K562 (cell line): ENCODE measurements around the gene NELL1. TPM values are rescaled to one million over a fixed set of nuclear protein-coding genes. Genes with fewer than 3 reads are reported as not detected.

Experiments
- ATAC-seq: fragments of 200-7000 bp; cut with Tn5 transposase; 3 replicates; pipeline ENCODE4 v1.9.1; 2020; ENCODE audit warnings: moderate library complexity
- BruUV-seq: library from RNA; stranded (reverse); fragments of 400-500 nt; replicated peaks from 2 replicates; lab custom pipeline; 2021; lab: Mats Ljungman, UMichigan
- CTCF ChIA-PET: fragments of 300-600 bp; formaldehyde crosslinking; extraction: SDS; loops from one replicate; lab custom pipeline; 2021; ENCODE audit warnings: low intra/inter-chr PET ratio; lab: Yijun Ruan, JAX
- POLR2A ChIA-PET: fragments of 300-600, 350-650 bp; sonication (Branson Sonifier 250); formaldehyde crosslinking; extraction: SDS; loops from one replicate; lab custom pipeline; 2021; ENCODE audit warnings: antibody characterized with exemption, inconsistent platforms; lab: Yijun Ruan, JAX
- DNase-seq, 4 experiments: peaks; one replicate each; pipeline versions ENCODE4 v3.0.0 to v3.0.0-alpha.2; 2011 to 2018; ENCODE audit warnings: low spot score in 3 of 4, mixed read lengths in 3 of 4; ENCODE audit errors: extremely low read depth in 1 of 4
- FAIRE-seq: peaks from 2 replicates; lab custom pipeline; 2011; peaks lifted over from hg19 to GRCh38; lab: Jason Lieb, UNC
- H2AFZ ChIP-seq: 2 replicates; pipeline ENCODE4 v1.6.0; 2011; ENCODE audit warnings: low read depth, low read length, control low read depth, inconsistent platforms
- H3K27ac ChIP-seq: fragments of 200-600 bp; 3 replicates; pipeline ENCODE4 v1.8.0; 2011; ENCODE audit warnings: low read depth, mild to moderate bottlenecking, control low read depth, inconsistent platforms, low read length, moderate library complexity, mixed read lengths; ENCODE audit errors: extremely low read depth
- H3K27me3 ChIP-seq, 2 experiments: fragments of 300-600 bp in 1 of 2; 2 replicates in 1 of 2; 3 replicates in 1 of 2; pipeline versions ENCODE4 v1.6.0 to v1.8.0; 2011; ENCODE audit warnings: inconsistent platforms in 2 of 2, low read length in 2 of 2, mild to moderate bottlenecking in 1 of 2, mixed read lengths in 1 of 2, moderate library complexity in 1 of 2; ENCODE audit not compliant: control insufficient read depth in 2 of 2, insufficient read depth in 2 of 2
- H3K36me3 ChIP-seq: fragments of 300-600 bp; 3 replicates; pipeline ENCODE4 v1.8.0; 2011; ENCODE audit warnings: mild to moderate bottlenecking, low read length, inconsistent platforms; ENCODE audit not compliant: control insufficient read depth, insufficient read depth
- H3K4me1 ChIP-seq, 2 experiments: fragments of 200-600 bp in 1 of 2; replicated peaks in 1 of 2; 2 replicates in 1 of 2; 3 replicates in 1 of 2; pipeline versions ENCODE4 v1.5.1 to v1.8.0; 2011; ENCODE audit warnings: inconsistent platforms in 2 of 2, low read length in 2 of 2, mild to moderate bottlenecking in 1 of 2, mixed read lengths in 1 of 2, moderate library complexity in 1 of 2; ENCODE audit not compliant: control insufficient read depth in 2 of 2, insufficient read depth in 2 of 2
- H3K4me2 ChIP-seq: 2 replicates; pipeline ENCODE4 v1.6.1; 2011; ENCODE audit warnings: low read length, control low read depth, inconsistent platforms, mixed read lengths; ENCODE audit not compliant: insufficient read depth
- H3K4me3 ChIP-seq: fragments of 200-600 bp; sonication (generic), shearing (Covaris generic); 2 replicates; pipeline ENCODE4 v1.5.1; 2016; ENCODE audit warnings: control low read depth, inconsistent platforms
- H3K79me2 ChIP-seq: fragments of 200-600 bp; 3 replicates; pipeline ENCODE4 v1.8.0; 2011; ENCODE audit warnings: low read length, inconsistent platforms; ENCODE audit not compliant: control insufficient read depth, insufficient read depth
- H3K9ac ChIP-seq, 2 experiments: 2 replicates each; pipeline versions ENCODE4 v1.6.0 to v1.6.1; 2011; ENCODE audit warnings: low read depth in 2 of 2, low read length in 2 of 2, control low read depth in 1 of 2, inconsistent platforms in 1 of 2, mild to moderate bottlenecking in 1 of 2, mixed read lengths in 1 of 2; ENCODE audit not compliant: insufficient read depth in 1 of 2
- H3K9me1 ChIP-seq: one replicate; pipeline ENCODE4 v1.6.0; 2011; ENCODE audit warnings: inconsistent platforms, mild to moderate bottlenecking, low read length, moderate library complexity; ENCODE audit not compliant: control insufficient read depth, insufficient read depth
- H3K9me3 ChIP-seq: replicated peaks from 2 replicates; pipeline ENCODE4 v1.5.1; 2011; ENCODE audit warnings: low read depth, low read length, inconsistent platforms; ENCODE audit not compliant: control insufficient read depth, insufficient read depth
- H4K20me1 ChIP-seq: replicated peaks from 2 replicates; pipeline ENCODE4 v1.6.1; 2011; ENCODE audit warnings: low read length, inconsistent platforms, mixed read lengths; ENCODE audit not compliant: control insufficient read depth, insufficient read depth
- DNMT1 ChIP-seq: fragments of 450-650 bp; IDR thresholded peaks from 2 replicates; pipeline ENCODE4 v1.6.1; 2016; ENCODE audit warnings: antibody characterized with exemption, mild to moderate bottlenecking
- FOXJ2 ChIP-seq: fragments of 200-800 bp; sonication (Bioruptor generic); IDR thresholded peaks from 2 replicates; pipeline ENCODE4 v1.6.1; 2016; ENCODE audit warnings: missing genetic modification characterization, missing compliant biosample characterization
- FOXO4 ChIP-seq: fragments of 450-650 bp; formaldehyde crosslinking; IDR thresholded peaks from 2 replicates; pipeline ENCODE4 v1.4.0; 2020; ENCODE audit warnings: mild to moderate bottlenecking, moderate library complexity
- GATAD2B ChIP-seq: fragments of 450-650 bp; IDR thresholded peaks from 2 replicates; pipeline ENCODE4 v1.6.1; 2017; ENCODE audit warnings: mild to moderate bottlenecking, borderline replicate concordance
- HEY1 ChIP-seq: fragments of 250-450 bp; sonication (Bioruptor Pico); IDR thresholded peaks from 2 replicates; pipeline ENCODE4 v1.5.0; 2020; ENCODE audit warnings: mild to moderate bottlenecking, moderate library complexity, borderline replicate concordance
- HMG20A ChIP-seq: fragments of 450-650 bp; formaldehyde crosslinking; conservative IDR thresholded peaks from 2 replicates; pipeline ENCODE4 v1.4.0; 2020; ENCODE audit warnings: mild to moderate bottlenecking, mixed read lengths
- HNRNPH1 ChIP-seq: fragments of 200-400 bp; formaldehyde crosslinking; optimal IDR thresholded peaks from 2 replicates; pipeline ENCODE3; 2017; ENCODE audit warnings: low read depth, mild to moderate bottlenecking, low read length, moderate library complexity
- HOMEZ ChIP-seq: fragments of 250-450 bp; sonication (Bioruptor Pico); IDR thresholded peaks from 2 replicates; pipeline ENCODE4 v1.4.0; 2020; ENCODE audit warnings: mild to moderate bottlenecking, moderate library complexity
- JUND ChIP-seq, 2 experiments: IDR thresholded peaks; 2 replicates in 1 of 2; 3 replicates in 1 of 2; pipeline ENCODE4 v1.6.1; 2011; ENCODE audit warnings: borderline replicate concordance in 2 of 2, low read depth in 2 of 2, low read length in 2 of 2, improper control_type of control experiment in 1 of 2, missing biosample characterization in 1 of 2, missing genetic modification characterization in 1 of 2, missing genetic modification reagents in 1 of 2
- SMARCA5 ChIP-seq: fragments of 450-650 bp; IDR thresholded peaks from 2 replicates; pipeline ENCODE4 v1.6.1; 2016
- TBL1XR1 ChIP-seq, 2 experiments: IDR thresholded peaks; 2 replicates each; pipeline ENCODE4 v1.6.1; 2012; ENCODE audit warnings: improper control_type of control experiment in 2 of 2, low read length in 2 of 2, mild to moderate bottlenecking in 1 of 2
- TRIM24 ChIP-seq, 2 experiments: fragments of 450-650 bp; IDR thresholded peaks; 2 replicates each; pipeline ENCODE4 v1.6.1; 2016
- ZC3H11A ChIP-seq: IDR thresholded peaks from 2 replicates; pipeline ENCODE4 v1.6.1; 2012; ENCODE audit warnings: low read depth, low read length, improper control_type of control experiment
- ZC3H8 ChIP-seq: fragments of 450-650 bp; IDR thresholded peaks from 2 replicates; pipeline ENCODE4 v1.6.1; 2017
- ZNF140 ChIP-seq: fragments of 250-450 bp; sonication (Bioruptor Pico); IDR thresholded peaks from 2 replicates; pipeline ENCODE4 v1.8.0; 2021; ENCODE audit warnings: moderate library complexity, mild to moderate bottlenecking, inconsistent platforms
- ZNF217 ChIP-seq: sonication (generic); formaldehyde crosslinking; IDR thresholded peaks from 2 replicates; pipeline ENCODE4 v1.8.0; 2022; ENCODE audit warnings: mild to moderate bottlenecking, missing genetic modification reagents
- ZNF282 ChIP-seq: sonication (generic); formaldehyde crosslinking; IDR thresholded peaks from 2 replicates; pipeline ENCODE4 v1.8.1; 2023; ENCODE audit warnings: missing genetic modification reagents
- whole genome bisulfite sequencing: fragments of 100-300 bp; shearing (Covaris generic); methylation state at CpG from one replicate; pipeline ENCODE4 v1.1.6; 2016; ENCODE audit warnings: low coverage, mixed read lengths; ENCODE audit not compliant: insufficient coverage; ENCODE audit errors: missing lambda C conversion rate; 5-methylcytosine and 5-hydroxymethylcytosine counted together
- in situ Hi-C: fragments of 300-500 bp; cut with MboI; formaldehyde crosslinking; loops from 4 replicates; pipeline ENCODE4 v1.15.0; 2018; ENCODE audit warnings: inconsistent platforms, mixed read lengths
- intact Hi-C: fragments of 100-400 bp; cut with micrococcal nuclease; formaldehyde crosslinking; loops from 2 replicates; pipeline ENCODE4 v1.14.2; 2022
- polyA plus RNA-seq, 8 experiments: library from polyadenylated mRNA; depleted of rRNA in 4 of 8; stranded (reverse) in 5 of 8; unstranded in 3 of 8; fragments of >200 nt; fragmentation: Nextera tagmentation in 2 of 8; fragmentation: Illumina TruSeq in 1 of 8; extraction: Ambion mirVana in 2 of 8; extraction: Trizol in 1 of 8; gene quantifications; 2 replicates each; pipeline versions ENCODE4 v1.2.1 to v1.2.3, GENCODE V29; 2011 to 2014; ENCODE audit warnings: inconsistent platforms in 1 of 8, missing spikeins in 1 of 8
- total RNA-seq, 7 experiments: library from RNA; depleted of rRNA in 6 of 7; stranded (reverse); fragments of >200 nt in 6 of 7; fragmentation: Illumina TruSeq in 2 of 7; extraction: Trizol in 2 of 7; gene quantifications; 2 replicates each; pipeline versions ENCODE4 v1.2.1 to v1.2.3, GENCODE V29; 2011 to 2021; ENCODE audit warnings: low replicate concordance in 1 of 7

NELL1 gene
- total and polyA plus RNA-seq, 9 of the 15 experiments (the other 6 are each of a cell fraction or from before 2014, with no cell fraction given), result not detected

GRCh38 chr11:21179770-21180169 lies 510.4 kb downstream of the NELL1 start:
- no peak overlapping the region for H2AFZ ChIP-seq
- in situ Hi-C loops (no loop called here), intact Hi-C loops (no loop called here)
- no peak overlapping the region for H3K27ac ChIP-seq
- TF ChIP-seq HOMEZ, result no peak
- TF ChIP-seq ZC3H11A, result no peak
- no peak for TF ChIP-seq SMARCA5
- TF ChIP-seq JUND (IDR thresholded peaks at IDR 0.05; ENCODE audit: borderline replicate concordance, low read depth, low read length), result no peak
- no peak for TF ChIP-seq JUND (tag; IDR thresholded peaks at IDR 0.05; ENCODE audit: borderline replicate concordance, low read depth, low read length)
- no peak for TF ChIP-seq FOXJ2 (tag)
- TF ChIP-seq DNMT1, result no peak
- no peak for TF ChIP-seq HEY1
- no peak for TF ChIP-seq HMG20A
- no peak for TF ChIP-seq ZC3H8
- no peak for TF ChIP-seq ZNF282 (CRISPR knock-in tag)
- no peak for TF ChIP-seq ZNF140 (CRISPR knock-in tag)
- no peak for TF ChIP-seq GATAD2B
- TF ChIP-seq ZNF217 (CRISPR knock-in tag), result no peak
- no peak for TF ChIP-seq FOXO4 (CRISPR knock-in tag)
- no peak for TF ChIP-seq TRIM24 (IDR thresholded peaks at IDR 0.05)
- no peak for TF ChIP-seq HNRNPH1
- TF ChIP-seq TBL1XR1 (IDR thresholded peaks at IDR 0.05; ENCODE audit: low read length in 2 of 2), result no peak
- no peaks in the 10 kb centered on the region for H3K9me1 ChIP-seq
- no peaks in the 10 kb centered on the region for H3K4me1 ChIP-seq
- WGBS, result no CpG with 5 or more reads among the region's 1 CpG
- H3K9ac ChIP-seq, result no peak overlapping the region
- ChIA-PET POLR2A (no interaction called here), CTCF (no interaction called here)
- DNase-seq (no peak), ATAC-seq (no peak), FAIRE-seq (no peak)
- H3K36me3 ChIP-seq, result no peaks in the 10 kb centered on the region
- no peak overlapping the region for H3K4me2 ChIP-seq
- no peaks in the 10 kb centered on the region for H4K20me1 ChIP-seq
- no TSS peak for BruUV-seq
- no peak overlapping the region for H3K4me3 ChIP-seq
- H3K9me3 ChIP-seq, result no peaks in the 10 kb centered on the region
- no peaks in the 10 kb centered on the region for H3K27me3 ChIP-seq
- H3K79me2 ChIP-seq, result no peaks in the 10 kb centered on the region
